Muscle layer of colon (tissue), 2 donors: ENCODE measurements around the gene SOBP.

Source experiments
- H3K27ac ChIP-seq: one replicate; pipeline ENCODE4 v1.7.0; 2013; ENCODE audit warnings: low read depth, mild to moderate bottlenecking, low read length, moderate library complexity
- H3K27me3 ChIP-seq, 2 donors: one replicate each; pipeline ENCODE4 v1.7.0; 2013; ENCODE audit warnings: low read length in 2 of 2, mild to moderate bottlenecking in 2 of 2; ENCODE audit not compliant: insufficient read depth in 2 of 2, control insufficient read depth in 1 of 2
- H3K36me3 ChIP-seq: one replicate; pipeline ENCODE4 v1.7.0; 2013; ENCODE audit warnings: mild to moderate bottlenecking, low read length; ENCODE audit not compliant: insufficient read depth
- H3K4me1 ChIP-seq: one replicate; pipeline ENCODE4 v1.7.0; 2013; ENCODE audit warnings: mild to moderate bottlenecking, low read length; ENCODE audit not compliant: insufficient read depth
- H3K4me3 ChIP-seq, 2 donors: one replicate each; pipeline ENCODE4 v1.7.0; 2013; ENCODE audit warnings: low read length in 2 of 2, low read depth in 1 of 2, mild to moderate bottlenecking in 1 of 2, moderate library complexity in 1 of 2
- H3K9ac ChIP-seq: one replicate; pipeline ENCODE4 v1.7.0; 2013; ENCODE audit warnings: low read length
- H3K9me3 ChIP-seq: one replicate; pipeline ENCODE4 v1.7.0; 2013; ENCODE audit warnings: mild to moderate bottlenecking, low read length
- donor health status: abdominal sarcoma.
- donor health status: Adenocarcinoma of cecum.

Gene SOBP

DNA sequence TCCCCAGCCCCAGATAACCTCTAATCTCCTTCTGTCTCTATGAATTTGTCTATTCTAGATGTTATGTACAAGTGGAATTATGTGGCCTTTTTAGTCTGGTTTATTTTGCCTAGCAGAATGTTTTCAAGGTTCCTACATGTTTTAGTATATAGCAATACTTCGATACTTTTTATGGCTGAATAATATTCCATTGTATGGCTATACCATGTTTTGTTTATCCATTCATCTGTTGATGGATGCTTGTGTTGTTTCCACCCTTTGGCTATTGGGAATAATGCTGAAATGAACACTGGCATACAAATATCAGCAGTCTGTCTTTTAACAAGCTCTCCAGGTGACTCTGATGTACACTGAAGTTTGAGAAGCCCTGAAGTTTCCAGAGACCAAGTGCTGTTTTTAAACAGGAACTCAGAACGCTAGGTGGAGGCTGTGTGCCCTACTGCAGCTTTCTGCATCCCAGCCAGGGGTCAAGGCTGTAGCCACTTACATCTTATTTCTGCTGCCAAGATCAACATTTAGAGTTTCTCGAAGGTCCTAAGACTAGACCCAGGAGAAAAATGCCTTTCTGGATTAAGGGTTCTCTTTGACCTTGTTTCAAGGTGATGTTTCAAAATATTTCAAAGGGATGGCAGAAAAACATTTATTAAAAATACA, 123.0 kb downstream of the SOBP start:
- Histone ChIP-seq H3K9me3 (no peaks in the 10 kb centered on the region), H3K36me3 (no peaks in the 10 kb centered on the region), H3K27me3 (no peaks in the 10 kb centered on the region), H3K4me1 (peaks cover 7% of the 10 kb centered on the region), H3K27ac (no peak overlapping the region), H3K9ac (no peak overlapping the region), H3K4me3 (no peak overlapping the region)

GRCh38 chr6:107613651-107614379, 123.9 kb downstream of the SOBP start:
- H3K9me3 ChIP-seq = no peaks in the 10 kb centered on the region
- H3K9ac ChIP-seq = no peak overlapping the region
- H3K27me3 ChIP-seq = no peaks in the 10 kb centered on the region
- no peaks in the 10 kb centered on the region for H3K36me3 ChIP-seq
- H3K4me1 ChIP-seq = peaks cover 7% of the 10 kb centered on the region
- H3K27ac ChIP-seq = no peak overlapping the region
- no peak overlapping the region for H3K4me3 ChIP-seq

- Histone ChIP-seq H3K4me3 (no peak overlapping the region), H3K36me3 (no peaks in the 10 kb centered on the region), H3K9ac (no peak overlapping the region), H3K27ac (no peak overlapping the region), H3K9me3 (no peaks in the 10 kb centered on the region), H3K27me3 (no peaks in the 10 kb centered on the region), H3K4me1 (peaks cover 7% of the 10 kb centered on the region)
These were observed 124.9 kb downstream of the SOBP start for GRCh38 chr6:107614828-107615227.

DNA sequence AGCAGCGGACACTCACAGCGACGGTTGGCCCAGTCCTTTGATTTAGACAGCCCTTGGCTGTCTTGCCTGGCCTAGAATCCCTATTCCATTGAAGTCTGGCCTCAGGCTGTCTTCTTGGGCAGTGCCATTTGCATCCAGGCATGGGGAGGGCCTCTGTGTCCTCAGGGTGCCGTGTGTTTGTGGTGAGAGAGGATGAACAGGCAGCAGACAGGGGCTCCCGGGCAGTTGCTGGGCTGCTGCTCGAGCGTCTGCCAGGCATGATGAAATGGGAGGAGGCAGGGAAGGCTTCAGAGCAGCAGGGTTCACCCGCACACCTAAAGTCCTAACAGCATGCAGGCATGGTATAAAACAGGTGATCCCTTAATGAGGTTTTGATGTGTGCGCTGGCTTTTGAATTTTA, 126.9 kb downstream of the SOBP start:
- Histone ChIP-seq H3K9ac (no peak overlapping the region), H3K4me1 (no peaks in the 10 kb centered on the region), H3K9me3 (no peaks in the 10 kb centered on the region), H3K4me3 (no peak overlapping the region), H3K36me3 (no peaks in the 10 kb centered on the region), H3K27ac (no peak overlapping the region), H3K27me3 (no peaks in the 10 kb centered on the region)

- Histone ChIP-seq H3K9ac (no peak overlapping the region), H3K4me3 (no peak overlapping the region), H3K27me3 (no peaks in the 10 kb centered on the region), H3K9me3 (no peaks in the 10 kb centered on the region), H3K27ac (no peak overlapping the region), H3K4me1 (no peaks in the 10 kb centered on the region), H3K36me3 (no peaks in the 10 kb centered on the region)
These were observed 127.5 kb downstream of the SOBP start for GRCh38 chr6:107617341-107617932.

GRCh38 chr6:107618672-107619071, 128.8 kb downstream of the SOBP start:
- Histone ChIP-seq H3K27ac (no peak overlapping the region), H3K9me3 (no peaks in the 10 kb centered on the region), H3K9ac (no peak overlapping the region), H3K27me3 (no peaks in the 10 kb centered on the region), H3K36me3 (no peaks in the 10 kb centered on the region), H3K4me1 (no peaks in the 10 kb centered on the region), H3K4me3 (no peak overlapping the region)

GRCh38 chr6:107620732-107621131, 130.8 kb downstream of the SOBP start:
- Histone ChIP-seq H3K27ac (no peak overlapping the region), H3K36me3 (no peaks in the 10 kb centered on the region), H3K9me3 (no peaks in the 10 kb centered on the region), H3K27me3 (no peaks in the 10 kb centered on the region), H3K4me1 (no peaks in the 10 kb centered on the region), H3K9ac (no peak overlapping the region), H3K4me3 (no peak overlapping the region)

DNA sequence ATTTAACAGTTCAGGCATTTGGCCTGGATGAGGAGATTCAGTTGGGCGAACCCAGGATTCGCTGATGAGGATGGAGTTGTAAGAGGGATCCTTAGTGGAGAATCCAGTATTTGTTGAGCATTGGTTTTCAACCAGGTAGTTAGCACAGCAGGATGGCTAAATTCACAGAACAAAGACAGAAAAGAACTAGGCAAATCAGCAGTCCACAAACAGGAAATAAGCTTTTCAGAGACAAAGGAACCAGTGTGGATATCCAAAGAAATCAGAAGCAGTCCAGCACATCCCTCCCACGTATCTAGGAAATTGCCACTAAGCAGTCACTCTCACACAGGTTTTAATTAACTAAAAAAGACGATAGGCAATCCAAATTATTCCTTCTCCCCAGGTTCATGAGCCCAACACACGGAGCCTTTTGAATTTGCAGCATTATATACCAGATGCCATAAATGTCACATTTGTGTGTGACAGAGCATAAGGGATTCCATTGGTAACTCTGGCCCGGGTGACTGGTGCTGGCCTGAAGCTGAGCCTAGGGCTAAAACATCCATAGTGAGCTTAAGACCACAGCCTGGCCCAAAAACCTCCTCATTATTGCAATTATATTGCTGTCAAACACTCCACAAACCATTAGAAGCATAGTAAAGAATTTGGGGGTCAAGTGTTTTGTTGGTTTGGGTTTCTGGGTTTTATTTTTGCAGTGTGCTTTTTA, 131.5 kb downstream of the SOBP start:
- Histone ChIP-seq H3K4me3 (no peak overlapping the region), H3K4me1 (no peaks in the 10 kb centered on the region), H3K27ac (no peak overlapping the region), H3K9me3 (no peaks in the 10 kb centered on the region), H3K27me3 (no peaks in the 10 kb centered on the region), H3K36me3 (no peaks in the 10 kb centered on the region), H3K9ac (no peak overlapping the region)

- no peaks in the 10 kb centered on the region for H3K9me3 ChIP-seq
- no peak overlapping the region for H3K4me3 ChIP-seq
- no peaks in the 10 kb centered on the region for H3K4me1 ChIP-seq
- no peaks in the 10 kb centered on the region for H3K36me3 ChIP-seq
- no peaks in the 10 kb centered on the region for H3K27me3 ChIP-seq
- H3K9ac ChIP-seq = no peak overlapping the region
- no peak overlapping the region for H3K27ac ChIP-seq
These were observed 132.4 kb downstream of the SOBP start for GRCh38 chr6:107622269-107622668.

GRCh38 chr6:107624050-107624449, 134.1 kb downstream of the SOBP start:
- H3K4me1 ChIP-seq = peaks cover 15% of the 10 kb centered on the region
- no peaks in the 10 kb centered on the region for H3K27me3 ChIP-seq
- H3K36me3 ChIP-seq = no peaks in the 10 kb centered on the region
- no peak overlapping the region for H3K9ac ChIP-seq
- no peak overlapping the region for H3K4me3 ChIP-seq
- H3K27ac ChIP-seq = no peak overlapping the region
- H3K9me3 ChIP-seq = no peaks in the 10 kb centered on the region

GRCh38 chr6:107624541-107624940, 134.6 kb downstream of the SOBP start:
- H3K4me3 ChIP-seq = no peak overlapping the region
- H3K27ac ChIP-seq = no peak overlapping the region
- H3K4me1 ChIP-seq = peaks cover 20% of the 10 kb centered on the region
- H3K9me3 ChIP-seq = no peaks in the 10 kb centered on the region
- H3K9ac ChIP-seq = no peak overlapping the region
- H3K36me3 ChIP-seq = no peaks in the 10 kb centered on the region
- no peaks in the 10 kb centered on the region for H3K27me3 ChIP-seq
